ENCODE data around the gene CKAP2.

Gene CKAP2

DNA sequence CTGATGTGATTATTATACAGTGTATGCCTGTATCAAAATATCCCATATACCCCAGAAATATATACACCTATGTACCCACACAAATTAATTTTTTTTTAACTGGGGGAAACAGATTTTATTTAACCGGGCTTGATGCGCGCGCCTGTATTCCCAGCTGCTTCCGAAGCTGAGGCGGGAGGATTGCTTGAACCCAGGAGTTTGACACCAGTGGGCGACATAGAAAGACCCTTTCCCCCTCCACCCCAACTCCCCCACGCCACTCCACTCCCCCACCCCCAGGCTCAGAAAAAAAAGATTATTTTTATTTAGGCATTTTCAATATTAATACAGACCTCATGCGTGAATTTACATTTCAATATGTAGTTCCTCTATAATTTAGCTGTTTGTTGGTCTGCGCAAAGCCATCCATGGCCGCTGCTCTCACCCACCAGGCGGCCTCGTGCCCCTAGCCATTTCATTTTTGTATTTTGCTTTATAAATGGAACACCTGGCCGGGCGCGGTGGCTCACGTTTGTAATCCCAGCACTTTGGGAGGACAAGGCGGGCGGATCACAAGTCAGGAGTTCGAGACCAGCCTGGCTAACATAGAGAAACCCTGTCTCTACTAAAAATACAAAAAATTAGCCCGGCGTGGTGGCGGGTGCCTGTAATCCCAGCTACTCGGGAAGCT lies 4.0 kb upstream of the CKAP2 start:
- ChIA-PET CTCF (interaction anchor here (0.6 to 1.8 kb wide), 14 partner anchors 9 to 323 kb away, joined by 3 to 11 read pairs (median 4); partner anchors contain the start of genes NEK3 and THSD1), POLR2A (interaction anchor here (0.6 to 1.5 kb wide), 4 partner anchors 12 to 202 kb away, joined by 3 read pairs; partner anchors contain the start of gene SUGT1)
- DNase-seq (ENCODE audit: extremely low spot score) = no peak
- TF ChIP-seq HDGF (IDR thresholded peaks at IDR 0.05; ENCODE audit: borderline replicate concordance) (no peak), ELF4 (IDR thresholded peaks at IDR 0.05) (no peak)

- TF ChIP-seq CTBP1 (IDR thresholded peaks at IDR 0.05; ENCODE audit: borderline replicate concordance) = no peak
- TF ChIP-seq L3MBTL2 (conservative IDR thresholded peaks at IDR 0.05) = no peak
- TF ChIP-seq ARNT (IDR thresholded peaks at IDR 0.05) = no peak
- TF ChIP-seq NFRKB (IDR thresholded peaks at IDR 0.05) = no peak
- TF ChIP-seq, protein P1, sequence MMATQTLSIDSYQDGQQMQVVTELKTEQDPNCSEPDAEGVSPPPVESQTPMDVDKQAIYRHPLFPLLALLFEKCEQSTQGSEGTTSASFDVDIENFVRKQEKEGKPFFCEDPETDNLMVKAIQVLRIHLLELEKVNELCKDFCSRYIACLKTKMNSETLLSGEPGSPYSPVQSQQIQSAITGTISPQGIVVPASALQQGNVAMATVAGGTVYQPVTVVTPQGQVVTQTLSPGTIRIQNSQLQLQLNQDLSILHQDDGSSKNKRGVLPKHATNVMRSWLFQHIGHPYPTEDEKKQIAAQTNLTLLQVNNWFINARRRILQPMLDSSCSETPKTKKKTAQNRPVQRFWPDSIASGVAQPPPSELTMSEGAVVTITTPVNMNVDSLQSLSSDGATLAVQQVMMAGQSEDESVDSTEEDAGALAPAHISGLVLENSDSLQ (IDR thresholded peaks at IDR 0.05) = no peak
- TF ChIP-seq SP1 (IDR thresholded peaks at IDR 0.05) = no peak
- TF ChIP-seq ELF4 (IDR thresholded peaks at IDR 0.05) = no peak
- no peak for TF ChIP-seq BHLHE40 (IDR thresholded peaks at IDR 0.05; ENCODE audit: borderline replicate concordance)
- TF ChIP-seq ZNF384 (IDR thresholded peaks at IDR 0.05) = no peak
- TF ChIP-seq SUZ12 (IDR thresholded peaks at IDR 0.05) = no peak
- TF ChIP-seq FOXA1 (IDR thresholded peaks at IDR 0.05) = no peak
- no peak for TF ChIP-seq HDGF (IDR thresholded peaks at IDR 0.05; ENCODE audit: borderline replicate concordance)
- no peak for TF ChIP-seq FOXM1 (IDR thresholded peaks at IDR 0.05; ENCODE audit: borderline replicate concordance)
- TF ChIP-seq TARDBP (IDR thresholded peaks at IDR 0.05) = no peak
- no peak for TF ChIP-seq LEF1 (IDR thresholded peaks at IDR 0.05; ENCODE audit: borderline replicate concordance)
- TF ChIP-seq FOXK2 (IDR thresholded peaks at IDR 0.05) = no peak
- CTCF ChIA-PET = no interaction called here
- DNase-seq (ENCODE audit: extremely low spot score) = no peak
- POLR2A ChIA-PET = interaction anchor here (0.6 kb wide), 2 partner anchors 200 to 603 kb away, joined by 3 to 4 read pairs; partner anchors contain the start of gene SUGT1
Measured at GRCh38 chr13:52452470-52452869, 2.8 kb upstream of the CKAP2 start.

DNA sequence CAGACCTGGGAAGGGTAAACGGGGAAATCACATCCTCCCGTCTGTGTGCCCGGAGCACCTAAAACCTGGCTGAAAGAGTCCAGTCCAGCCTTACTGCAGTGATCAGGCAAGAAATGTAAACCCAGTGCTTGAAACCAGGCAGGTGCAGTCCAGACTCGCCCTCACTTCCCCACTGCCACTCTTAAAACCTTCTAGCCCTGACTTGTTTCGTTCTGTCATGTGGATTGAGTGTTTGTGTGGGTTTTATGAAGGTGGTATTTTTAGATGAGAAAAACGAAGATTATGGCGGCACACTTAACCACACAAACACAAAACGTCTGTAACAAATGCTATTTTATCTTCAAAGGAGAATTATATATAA lies 839 bp upstream of the CKAP2 start:
- CTCF ChIA-PET = no interaction called here
- DNase-seq (ENCODE audit: extremely low spot score) = no peak

DNA sequence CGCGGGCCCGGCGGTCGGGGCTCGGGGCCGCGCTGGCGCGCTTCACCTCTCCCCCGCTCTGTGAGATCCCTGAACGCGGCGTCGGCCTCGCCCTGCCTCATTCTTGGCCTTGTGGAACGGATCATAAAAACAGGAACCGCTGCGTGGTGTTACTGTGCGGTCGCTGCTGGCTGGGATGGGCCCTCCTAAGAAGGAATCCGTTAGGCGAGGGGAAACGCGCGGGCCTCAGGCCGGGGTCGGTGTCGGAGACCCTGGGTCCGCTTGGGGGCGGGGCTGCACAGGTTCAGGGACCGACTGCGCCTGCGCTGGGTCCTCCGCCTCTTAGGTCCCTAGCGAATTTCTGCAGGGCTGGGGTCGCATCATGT lies 381 bp downstream of the CKAP2 start:
- ChIA-PET POLR2A (interaction anchor here (1.2 kb wide), 1 partner anchor 8 kb away, joined by 3 read pairs; no protein-coding TSS in a partner anchor), CTCF (interaction anchor here (0.6 kb wide), 1 partner anchor 15 kb away, joined by 3 read pairs; no protein-coding TSS in a partner anchor)
- DNase-seq (ENCODE audit: extremely low spot score) = peak; percentile 81
- no peak for TF ChIP-seq LEF1 (IDR thresholded peaks at IDR 0.05; ENCODE audit: borderline replicate concordance)
- no peak for TF ChIP-seq ELF4 (IDR thresholded peaks at IDR 0.05)
- no peak for TF ChIP-seq FOXK2 (IDR thresholded peaks at IDR 0.05)
- no peak for TF ChIP-seq SUZ12 (IDR thresholded peaks at IDR 0.05)
- no peak for TF ChIP-seq ARNT (IDR thresholded peaks at IDR 0.05)
- no peak for TF ChIP-seq HDGF (IDR thresholded peaks at IDR 0.05; ENCODE audit: borderline replicate concordance)
- TF ChIP-seq FOXM1 (IDR thresholded peaks at IDR 0.05; ENCODE audit: borderline replicate concordance) = no peak
- no peak for TF ChIP-seq TARDBP (IDR thresholded peaks at IDR 0.05)
- no peak for TF ChIP-seq BHLHE40 (IDR thresholded peaks at IDR 0.05; ENCODE audit: borderline replicate concordance)
- TF ChIP-seq NFRKB (IDR thresholded peaks at IDR 0.05) = no peak
- TF ChIP-seq, protein P1 (IDR thresholded peaks at IDR 0.05) = no peak
- no peak for TF ChIP-seq L3MBTL2 (conservative IDR thresholded peaks at IDR 0.05)
- TF ChIP-seq ZNF384 (IDR thresholded peaks at IDR 0.05) = no peak
- TF ChIP-seq CTBP1 (IDR thresholded peaks at IDR 0.05; ENCODE audit: borderline replicate concordance) = no peak
- TF ChIP-seq SP1 (IDR thresholded peaks at IDR 0.05) = no peak
- no peak for TF ChIP-seq FOXA1 (IDR thresholded peaks at IDR 0.05)

More for the DNA sequence above, 839 bp upstream of the CKAP2 start:
- TF ChIP-seq BHLHE40 (IDR thresholded peaks at IDR 0.05; ENCODE audit: borderline replicate concordance) (no peak), SP1 (IDR thresholded peaks at IDR 0.05) (no peak), ARNT (IDR thresholded peaks at IDR 0.05) (no peak), NFRKB (IDR thresholded peaks at IDR 0.05) (no peak), LEF1 (IDR thresholded peaks at IDR 0.05; ENCODE audit: borderline replicate concordance) (no peak), SUZ12 (IDR thresholded peaks at IDR 0.05) (no peak), FOXK2 (IDR thresholded peaks at IDR 0.05) (no peak), L3MBTL2 (conservative IDR thresholded peaks at IDR 0.05) (no peak), HDGF (IDR thresholded peaks at IDR 0.05; ENCODE audit: borderline replicate concordance) (no peak), FOXA1 (IDR thresholded peaks at IDR 0.05) (no peak), TARDBP (IDR thresholded peaks at IDR 0.05) (no peak), FOXM1 (IDR thresholded peaks at IDR 0.05; ENCODE audit: borderline replicate concordance) (no peak), CTBP1 (IDR thresholded peaks at IDR 0.05; ENCODE audit: borderline replicate concordance) (no peak), ELF4 (IDR thresholded peaks at IDR 0.05) (no peak), ZNF384 (IDR thresholded peaks at IDR 0.05) (no peak)
- POLR2A ChIA-PET = no interaction called here

DNA sequence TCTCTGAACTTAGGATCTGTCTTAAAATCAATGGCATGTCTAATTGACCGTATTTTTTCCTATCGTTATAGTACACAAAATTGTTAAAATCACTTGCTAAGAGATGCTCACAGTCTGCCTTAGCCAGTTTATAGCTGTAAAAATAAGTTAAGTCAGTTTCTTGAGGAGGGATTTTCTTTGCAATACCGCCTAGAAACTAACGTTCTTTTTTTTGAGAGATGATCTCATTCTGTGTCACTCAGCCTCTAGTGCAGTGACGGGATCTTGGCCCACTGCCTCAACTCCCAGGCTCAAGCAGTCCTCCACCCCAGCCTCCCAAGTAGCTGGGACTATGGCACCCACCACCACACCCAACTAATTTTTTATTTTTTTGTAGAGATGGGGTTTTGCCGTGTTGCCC lies 4.4 kb downstream of the CKAP2 start:
- DNase-seq (ENCODE audit: extremely low spot score) = no peak
- CTCF ChIA-PET = no interaction called here
- POLR2A ChIA-PET = interaction anchor here (0.8 kb wide), 1 partner anchor 140 kb away, joined by 3 read pairs; no protein-coding TSS in a partner anchor
- TF ChIP-seq L3MBTL2 (conservative IDR thresholded peaks at IDR 0.05) = no peak
- no peak for TF ChIP-seq TARDBP (IDR thresholded peaks at IDR 0.05)
- no peak for TF ChIP-seq ARNT (IDR thresholded peaks at IDR 0.05)
- TF ChIP-seq FOXM1 (IDR thresholded peaks at IDR 0.05; ENCODE audit: borderline replicate concordance) = no peak
- TF ChIP-seq LEF1 (IDR thresholded peaks at IDR 0.05; ENCODE audit: borderline replicate concordance) = no peak
- TF ChIP-seq ZNF384 (IDR thresholded peaks at IDR 0.05) = no peak
- TF ChIP-seq ELF4 (IDR thresholded peaks at IDR 0.05) = no peak
- TF ChIP-seq NFRKB (IDR thresholded peaks at IDR 0.05) = no peak
- no peak for TF ChIP-seq FOXK2 (IDR thresholded peaks at IDR 0.05)
- no peak for TF ChIP-seq SUZ12 (IDR thresholded peaks at IDR 0.05)
- TF ChIP-seq CTBP1 (IDR thresholded peaks at IDR 0.05; ENCODE audit: borderline replicate concordance) = no peak
- no peak for TF ChIP-seq BHLHE40 (IDR thresholded peaks at IDR 0.05; ENCODE audit: borderline replicate concordance)
- TF ChIP-seq FOXA1 (IDR thresholded peaks at IDR 0.05) = no peak
- TF ChIP-seq, protein P1 (IDR thresholded peaks at IDR 0.05) = no peak; the same call in 1 of the 2 replicates
- no peak for TF ChIP-seq SP1 (IDR thresholded peaks at IDR 0.05)
- no peak for TF ChIP-seq HDGF (IDR thresholded peaks at IDR 0.05; ENCODE audit: borderline replicate concordance)
